Measurements from ENCODE around the gene FRMD5. TPM values are rescaled to one million over a fixed set of nuclear protein-coding genes. Genes with fewer than 3 reads are reported as not detected.

The FRMD5 gene
- total RNA-seq, 1 donor from 2014 or later, result not detected

DNA sequence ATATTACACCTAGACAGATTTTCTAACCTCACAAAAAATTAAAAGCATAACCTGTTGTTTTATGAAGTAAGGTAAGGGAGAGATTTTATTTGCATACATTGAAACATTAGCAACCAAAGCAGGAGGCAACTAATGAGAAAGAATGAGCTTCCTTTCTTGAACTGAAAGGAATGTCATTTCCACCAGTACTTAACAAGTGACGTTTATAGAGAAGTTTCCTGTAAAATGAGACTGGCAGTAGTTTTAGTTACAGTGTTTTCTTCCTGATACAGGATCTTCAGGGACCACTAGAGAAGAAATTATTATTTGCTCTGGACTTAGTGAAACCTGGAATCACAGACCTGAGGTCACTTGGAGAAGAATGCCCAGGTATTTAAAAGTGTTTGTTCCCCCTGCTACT, 27.4 kb upstream of the FRMD5 start:
- Histone ChIP-seq H3K27ac (no peak overlapping the region), H3K4me1 (no peaks in the 10 kb centered on the region), H3K9me3 (no peaks in the 10 kb centered on the region), H3K4me3 (no peak overlapping the region), H3K27me3 (no peaks in the 10 kb centered on the region), H3K36me3 (no peaks in the 10 kb centered on the region)
- intact Hi-C loops (cut with DNase I), result loop anchor here (10.0 kb wide), 3 partner anchors 98 to 348 kb away; no protein-coding TSS in a partner anchor
- DNase-seq (ENCODE audit: low spot score in 2 of 2), result no peak
- TF ChIP-seq, protein P1, sequence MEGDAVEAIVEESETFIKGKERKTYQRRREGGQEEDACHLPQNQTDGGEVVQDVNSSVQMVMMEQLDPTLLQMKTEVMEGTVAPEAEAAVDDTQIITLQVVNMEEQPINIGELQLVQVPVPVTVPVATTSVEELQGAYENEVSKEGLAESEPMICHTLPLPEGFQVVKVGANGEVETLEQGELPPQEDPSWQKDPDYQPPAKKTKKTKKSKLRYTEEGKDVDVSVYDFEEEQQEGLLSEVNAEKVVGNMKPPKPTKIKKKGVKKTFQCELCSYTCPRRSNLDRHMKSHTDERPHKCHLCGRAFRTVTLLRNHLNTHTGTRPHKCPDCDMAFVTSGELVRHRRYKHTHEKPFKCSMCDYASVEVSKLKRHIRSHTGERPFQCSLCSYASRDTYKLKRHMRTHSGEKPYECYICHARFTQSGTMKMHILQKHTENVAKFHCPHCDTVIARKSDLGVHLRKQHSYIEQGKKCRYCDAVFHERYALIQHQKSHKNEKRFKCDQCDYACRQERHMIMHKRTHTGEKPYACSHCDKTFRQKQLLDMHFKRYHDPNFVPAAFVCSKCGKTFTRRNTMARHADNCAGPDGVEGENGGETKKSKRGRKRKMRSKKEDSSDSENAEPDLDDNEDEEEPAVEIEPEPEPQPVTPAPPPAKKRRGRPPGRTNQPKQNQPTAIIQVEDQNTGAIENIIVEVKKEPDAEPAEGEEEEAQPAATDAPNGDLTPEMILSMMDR (IDR thresholded peaks at IDR 0.05), result no peak

DNA sequence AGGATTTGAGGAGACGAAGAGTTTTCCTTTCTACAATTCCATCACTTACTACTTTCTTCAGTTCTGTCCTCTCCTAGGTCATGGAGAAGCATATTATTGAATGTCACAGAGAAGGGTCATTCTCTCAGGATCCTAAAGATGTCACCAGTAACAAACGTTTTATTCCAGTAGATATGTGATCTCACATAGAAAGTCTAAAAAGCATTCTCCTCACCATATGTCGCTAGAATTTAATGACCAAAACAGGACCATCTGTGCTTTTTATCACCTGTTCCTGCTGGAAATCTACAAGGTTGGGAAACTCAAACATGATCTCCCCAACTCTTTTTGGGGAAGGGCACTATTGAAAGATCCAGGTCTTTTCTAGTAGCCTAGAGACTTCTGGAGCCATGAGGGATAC, 24.0 kb upstream of the FRMD5 start:
- no peak for DNase-seq (ENCODE audit: low spot score in 2 of 2)
- H3K4me3 ChIP-seq, result no peak overlapping the region
- no peaks in the 10 kb centered on the region for H3K36me3 ChIP-seq
- intact Hi-C loops (cut with DNase I), result no loop called here
- H3K27ac ChIP-seq, result no peak overlapping the region
- H3K4me1 ChIP-seq, result no peaks in the 10 kb centered on the region
- TF ChIP-seq, protein P1 (IDR thresholded peaks at IDR 0.05), result no peak
- no peaks in the 10 kb centered on the region for H3K9me3 ChIP-seq
- H3K27me3 ChIP-seq, result no peaks in the 10 kb centered on the region

GRCh38 chr15:44216958-44217357, 21.9 kb upstream of the FRMD5 start:
- no peaks in the 10 kb centered on the region for H3K9me3 ChIP-seq
- intact Hi-C loops (cut with DNase I), result loop anchor here (2.0 kb wide), 1 partner anchor 310 kb away; no protein-coding TSS in a partner anchor
- H3K36me3 ChIP-seq, result no peaks in the 10 kb centered on the region
- DNase-seq (ENCODE audit: low spot score in 2 of 2), result no peak
- no peaks in the 10 kb centered on the region for H3K27me3 ChIP-seq
- H3K27ac ChIP-seq, result no peak overlapping the region
- no peaks in the 10 kb centered on the region for H3K4me1 ChIP-seq
- TF ChIP-seq, protein P1 (IDR thresholded peaks at IDR 0.05), result no peak
- H3K4me3 ChIP-seq, result no peak overlapping the region

- Histone ChIP-seq H3K27me3 (no peaks in the 10 kb centered on the region), H3K27ac (no peak overlapping the region), H3K36me3 (no peaks in the 10 kb centered on the region), H3K9me3 (no peaks in the 10 kb centered on the region), H3K4me3 (no peak overlapping the region), H3K4me1 (no peaks in the 10 kb centered on the region)
- intact Hi-C loops (cut with DNase I), result no loop called here
- TF ChIP-seq, protein P1 (IDR thresholded peaks at IDR 0.05), result no peak
- no peak for DNase-seq (ENCODE audit: low spot score in 2 of 2)
Measured at GRCh38 chr15:44215594-44215993, 20.5 kb upstream of the FRMD5 start.

DNA sequence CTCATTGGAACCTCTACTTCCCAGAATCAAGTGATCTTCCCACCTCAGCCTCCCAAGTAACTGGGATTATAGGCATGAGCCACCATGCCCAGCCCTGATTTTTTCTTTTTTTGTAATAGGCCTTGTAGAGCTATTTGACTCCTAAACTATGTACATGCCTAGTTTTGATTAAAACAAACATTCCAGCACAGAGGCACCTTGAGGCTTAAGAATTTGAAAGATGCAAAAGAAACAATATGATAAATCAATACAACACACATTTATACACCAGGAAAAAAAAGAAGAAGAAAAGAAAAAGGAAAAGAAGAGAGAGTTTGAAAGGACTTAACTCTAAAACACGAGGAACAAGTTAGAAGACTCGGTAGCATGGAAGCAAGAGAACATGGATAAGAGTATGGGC, 13.9 kb upstream of the FRMD5 start:
- no peaks in the 10 kb centered on the region for H3K27me3 ChIP-seq
- intact Hi-C loops (cut with DNase I), result no loop called here

More for the DNA sequence above, 13.9 kb upstream of the FRMD5 start:
- Histone ChIP-seq H3K9me3 (no peaks in the 10 kb centered on the region), H3K27ac (no peak overlapping the region), H3K4me1 (no peaks in the 10 kb centered on the region), H3K36me3 (no peaks in the 10 kb centered on the region), H3K4me3 (no peak overlapping the region)
- DNase-seq (ENCODE audit: low spot score in 2 of 2), result no peak
- TF ChIP-seq, protein P1 (IDR thresholded peaks at IDR 0.05), result no peak

All from ascending aorta (tissue), 2 donors.